Measurements from ENCODE around the gene STPG2. TPM values are rescaled to one million over a fixed set of nuclear protein-coding genes. Genes with fewer than 3 reads are reported as not detected.

The STPG2 gene
- total RNA-seq, 1 donor from 2014 or later, result 0.99 TPM

- DNase-seq (ENCODE audit: low spot score), result no peak
- Histone ChIP-seq H3K27ac (no peak overlapping the region), H3K9ac (no peak overlapping the region), H2AFZ (replicated peaks) (no peak overlapping the region), H3K79me2 (ENCODE audit: low read depth) (no peaks in the 10 kb centered on the region), H3K4me2 (no peak overlapping the region), H3K4me1 (no peaks in the 10 kb centered on the region), H3K4me3 (no peak overlapping the region), H3K27me3 (no peaks in the 10 kb centered on the region), H3K9me3 (ENCODE audit: low read depth) (no peaks in the 10 kb centered on the region), H3K36me3 (no peaks in the 10 kb centered on the region), H4K20me1 (ENCODE audit: low read depth) (no peaks in the 10 kb centered on the region), H3F3A (ENCODE audit: low read depth) (no peaks in the 10 kb centered on the region)
- peaks cover 5% of the 10 kb centered on the region for H3K9me3 Mint-ChIP-seq
- H3K27ac Mint-ChIP-seq, result no peak overlapping the region
- H3K36me3 Mint-ChIP-seq, result no peaks in the 10 kb centered on the region
- no peak for TF ChIP-seq EZH2phosphoT487 (IDR thresholded peaks at IDR 0.05)
- no peak for TF ChIP-seq EZH2 (IDR thresholded peaks at IDR 0.05)
- no peak for TF ChIP-seq CTCF (IDR thresholded peaks at IDR 0.05)
- H3K4me1 Mint-ChIP-seq, result no peaks in the 10 kb centered on the region
- peaks cover 2% of the 10 kb centered on the region for H3K27me3 Mint-ChIP-seq (ENCODE audit: insufficient read depth, low read depth)
- H3K4me3 Mint-ChIP-seq, result no peak overlapping the region
Measured at GRCh38 chr4:98006060-98006459, 137.2 kb downstream of the STPG2 start.

- no peak for DNase-seq (ENCODE audit: low spot score)
- H3K27me3 ChIP-seq, result no peaks in the 10 kb centered on the region
- H3F3A ChIP-seq (ENCODE audit: low read depth), result no peaks in the 10 kb centered on the region
- H3K36me3 ChIP-seq, result no peaks in the 10 kb centered on the region
- H3K9me3 ChIP-seq (ENCODE audit: low read depth), result no peaks in the 10 kb centered on the region
- H3K4me2 ChIP-seq, result no peak overlapping the region
- Mint-ChIP-seq H3K4me3 (no peak overlapping the region), H3K27ac (no peak overlapping the region), H3K27me3 (ENCODE audit: insufficient read depth, low read depth) (no peaks in the 10 kb centered on the region), H3K9me3 (peaks cover 2% of the 10 kb centered on the region), H3K4me1 (no peaks in the 10 kb centered on the region), H3K36me3 (no peaks in the 10 kb centered on the region)
- no peak overlapping the region for H3K9ac ChIP-seq
- H4K20me1 ChIP-seq (ENCODE audit: low read depth), result no peaks in the 10 kb centered on the region
- H3K4me3 ChIP-seq, result no peak overlapping the region
- no peaks in the 10 kb centered on the region for H3K4me1 ChIP-seq
- H3K79me2 ChIP-seq (ENCODE audit: low read depth), result no peaks in the 10 kb centered on the region
- no peak overlapping the region for H2AFZ ChIP-seq (replicated peaks)
- TF ChIP-seq EZH2phosphoT487 (IDR thresholded peaks at IDR 0.05) (no peak), EZH2 (IDR thresholded peaks at IDR 0.05) (no peak), CTCF (IDR thresholded peaks at IDR 0.05) (no peak)
- no peak overlapping the region for H3K27ac ChIP-seq
Measured at GRCh38 chr4:98000940-98001339, 142.3 kb downstream of the STPG2 start.

- TF ChIP-seq EZH2 (IDR thresholded peaks at IDR 0.05) (no peak), EZH2phosphoT487 (IDR thresholded peaks at IDR 0.05) (no peak), CTCF (IDR thresholded peaks at IDR 0.05) (no peak)
- Histone ChIP-seq H3K4me1 (no peaks in the 10 kb centered on the region), H3K4me2 (no peak overlapping the region), H4K20me1 (ENCODE audit: low read depth) (no peaks in the 10 kb centered on the region), H3K9ac (no peak overlapping the region), H3F3A (ENCODE audit: low read depth) (no peaks in the 10 kb centered on the region), H3K9me3 (ENCODE audit: low read depth) (no peaks in the 10 kb centered on the region), H3K36me3 (no peaks in the 10 kb centered on the region), H3K27me3 (no peaks in the 10 kb centered on the region), H3K79me2 (ENCODE audit: low read depth) (no peaks in the 10 kb centered on the region), H2AFZ (replicated peaks) (no peak overlapping the region), H3K4me3 (no peak overlapping the region), H3K27ac (no peak overlapping the region)
- peaks cover 2% of the 10 kb centered on the region for H3K27me3 Mint-ChIP-seq (ENCODE audit: insufficient read depth, low read depth)
- H3K4me3 Mint-ChIP-seq, result no peak overlapping the region
- H3K9me3 Mint-ChIP-seq, result peaks cover 8% of the 10 kb centered on the region
- H3K27ac Mint-ChIP-seq, result no peak overlapping the region
- DNase-seq (ENCODE audit: low spot score), result no peak
- H3K36me3 Mint-ChIP-seq, result no peaks in the 10 kb centered on the region
- H3K4me1 Mint-ChIP-seq, result no peaks in the 10 kb centered on the region
Measured at GRCh38 chr4:97998203-97998602, 145.1 kb downstream of the STPG2 start.
